Loucy (cell line): ENCODE measurements around the gene PUDP.
A peak's percentile ranks its signal among the peaks of the same experiment; 100 is the strongest.

Experiments
- H2AFZ ChIP-seq: fragments of 200-600 bp; sonication (generic); 2 replicates; pipeline ENCODE4 v1.6.0; 2016; ENCODE audit warnings: antibody characterized with exemption, mild to moderate bottlenecking, low read length, moderate library complexity
- H3F3A ChIP-seq: fragments of 200-600 bp; 2 replicates; pipeline ENCODE4 v1.6.0; 2016; ENCODE audit warnings: antibody characterized with exemption, low read depth, mild to moderate bottlenecking
- H3K27me3 ChIP-seq: fragments of 200-600 bp; sonication (generic); 2 replicates; pipeline ENCODE4 v1.6.1; 2014; ENCODE audit warnings: low read length, mild to moderate bottlenecking; ENCODE audit not compliant: insufficient read depth, poor library complexity, severe bottlenecking
- H3K36me3 ChIP-seq: fragments of 200-600 bp; sonication (generic); 2 replicates; pipeline ENCODE4 v1.6.1; 2016; ENCODE audit warnings: low read length; ENCODE audit not compliant: insufficient read depth
- H3K4me1 ChIP-seq: fragments of 200-600 bp; sonication (generic); 2 replicates; pipeline ENCODE4 v1.5.1; 2014; ENCODE audit warnings: low read length, mild to moderate bottlenecking; ENCODE audit not compliant: insufficient read depth, poor library complexity, severe bottlenecking
- H3K4me2 ChIP-seq: fragments of 200-600 bp; sonication (generic); 2 replicates; pipeline ENCODE4 v1.6.0; 2014; ENCODE audit warnings: antibody characterized with exemption, low read length, low read depth, mild to moderate bottlenecking; ENCODE audit not compliant: poor library complexity, severe bottlenecking
- H3K4me3 ChIP-seq: fragments of 200-600 bp; sonication (generic); 2 replicates; pipeline ENCODE4 v1.5.1; 2014; ENCODE audit warnings: low read length, mild to moderate bottlenecking, mixed read lengths; ENCODE audit not compliant: poor library complexity, severe bottlenecking
- H3K79me2 ChIP-seq: fragments of 200-600 bp; sonication (generic); 2 replicates; pipeline ENCODE4 v1.6.1; 2014; ENCODE audit warnings: low read length; ENCODE audit not compliant: insufficient read depth
- H3K9ac ChIP-seq: fragments of 200-600 bp; sonication (generic); 2 replicates; pipeline ENCODE4 v1.6.0; 2014; ENCODE audit warnings: mild to moderate bottlenecking, low read depth, low read length, moderate library complexity; ENCODE audit not compliant: poor library complexity, severe bottlenecking
- H3K9me2 ChIP-seq: fragments of 200-600 bp; sonication (generic); replicated peaks from 2 replicates; pipeline ENCODE4 v1.6.1; 2016; ENCODE audit warnings: low read depth, low read length, mixed read lengths
- H3K9me3 ChIP-seq: fragments of 200-600 bp; sonication (generic); 2 replicates; pipeline ENCODE4 v1.6.1; 2014; ENCODE audit warnings: mild to moderate bottlenecking, antibody characterized with exemption, low read length, low read depth; ENCODE audit not compliant: insufficient read depth
- H4K20me1 ChIP-seq: fragments of 200-600 bp; sonication (generic); 2 replicates; pipeline ENCODE4 v1.6.0; 2014; ENCODE audit warnings: antibody characterized with exemption, low read length, mild to moderate bottlenecking; ENCODE audit not compliant: insufficient read depth, poor library complexity, severe bottlenecking
- CTCF ChIP-seq: fragments of 200-600 bp; sonication (generic); conservative IDR thresholded peaks from 2 replicates; pipeline ENCODE4 v1.5.1; 2014; ENCODE audit warnings: mild to moderate bottlenecking, antibody characterized with exemption, low read length
- EZH2phosphoT487 ChIP-seq: fragments of 200-600 bp; IDR thresholded peaks from 2 replicates; pipeline ENCODE4 v1.6.1; 2018; ENCODE audit warnings: antibody characterized with exemption, mild to moderate bottlenecking, moderate library complexity, borderline replicate concordance

The PUDP gene

GRCh38 chrX:7093305-7093704 is 54.6 kb downstream of the PUDP start:
- Histone ChIP-seq H3K4me1 (peaks cover 29% of the 10 kb centered on the region), H3K9me3 (no peaks in the 10 kb centered on the region), H4K20me1 (no peaks in the 10 kb centered on the region), H3K27me3 (no peaks in the 10 kb centered on the region), H2AFZ (no peak overlapping the region), H3K9me2 (no peaks in the 10 kb centered on the region), H3K9ac (no peak overlapping the region), H3K36me3 (no peaks in the 10 kb centered on the region), H3K4me2 (no peak overlapping the region), H3K4me3 (no peak overlapping the region), H3F3A (no peaks in the 10 kb centered on the region), H3K79me2 (peaks cover 7% of the 10 kb centered on the region; the same call in 1 of the 2 replicates)
- TF ChIP-seq CTCF (no peak), EZH2phosphoT487 (no peak)

GRCh38 chrX:7092543-7092942 is 55.4 kb downstream of the PUDP start:
- Histone ChIP-seq H3K4me1 (peaks cover 37% of the 10 kb centered on the region), H2AFZ (no peak overlapping the region), H3K9ac (no peak overlapping the region), H4K20me1 (no peaks in the 10 kb centered on the region), H3K4me3 (no peak overlapping the region), H3K79me2 (peaks cover 12% of the 10 kb centered on the region; the same call in 1 of the 2 replicates), H3K9me2 (no peaks in the 10 kb centered on the region), H3K36me3 (no peaks in the 10 kb centered on the region), H3K9me3 (no peaks in the 10 kb centered on the region), H3K27me3 (no peaks in the 10 kb centered on the region), H3K4me2 (no peak overlapping the region), H3F3A (no peaks in the 10 kb centered on the region)
- no peak for TF ChIP-seq EZH2phosphoT487

- Histone ChIP-seq H3K9me3 (no peaks in the 10 kb centered on the region), H3K4me1 (peaks cover 43% of the 10 kb centered on the region), H3K9ac (no peak overlapping the region), H3K27me3 (no peaks in the 10 kb centered on the region), H3K36me3 (no peaks in the 10 kb centered on the region), H4K20me1 (no peaks in the 10 kb centered on the region), H3F3A (no peaks in the 10 kb centered on the region), H3K4me3 (no peak overlapping the region), H3K79me2 (peaks cover 19% of the 10 kb centered on the region; the same call in 1 of the 2 replicates), H3K9me2 (no peaks in the 10 kb centered on the region), H3K4me2 (no peak overlapping the region), H2AFZ (no peak overlapping the region)
- TF ChIP-seq EZH2phosphoT487 (no peak), CTCF (no peak)
These were observed 56.0 kb downstream of the PUDP start for GRCh38 chrX:7091923-7092322.

GRCh38 chrX:7090641-7091040 is 57.3 kb downstream of the PUDP start:
- Histone ChIP-seq H3K36me3 (no peaks in the 10 kb centered on the region), H3K4me1 (peaks cover 56% of the 10 kb centered on the region), H3F3A (peaks cover 4% of the 10 kb centered on the region), H2AFZ (no peak overlapping the region), H3K79me2 (peaks cover 22% of the 10 kb centered on the region; the same call in 1 of the 2 replicates), H3K4me3 (no peak overlapping the region), H3K9me3 (no peaks in the 10 kb centered on the region), H3K9ac (peak overlapping the region; percentile 17), H3K27me3 (no peaks in the 10 kb centered on the region), H3K4me2 (no peak overlapping the region), H4K20me1 (no peaks in the 10 kb centered on the region), H3K9me2 (no peaks in the 10 kb centered on the region)
- no peak for TF ChIP-seq CTCF
- TF ChIP-seq EZH2phosphoT487: no peak
